ENCODE results near the gene PDSS2. TPM values are rescaled to one million over a fixed set of nuclear protein-coding genes. Genes with fewer than 3 reads are reported as not detected.

Gene PDSS2
- total RNA-seq, 1 donor from 2014 or later, result 12.4 TPM

DNA sequence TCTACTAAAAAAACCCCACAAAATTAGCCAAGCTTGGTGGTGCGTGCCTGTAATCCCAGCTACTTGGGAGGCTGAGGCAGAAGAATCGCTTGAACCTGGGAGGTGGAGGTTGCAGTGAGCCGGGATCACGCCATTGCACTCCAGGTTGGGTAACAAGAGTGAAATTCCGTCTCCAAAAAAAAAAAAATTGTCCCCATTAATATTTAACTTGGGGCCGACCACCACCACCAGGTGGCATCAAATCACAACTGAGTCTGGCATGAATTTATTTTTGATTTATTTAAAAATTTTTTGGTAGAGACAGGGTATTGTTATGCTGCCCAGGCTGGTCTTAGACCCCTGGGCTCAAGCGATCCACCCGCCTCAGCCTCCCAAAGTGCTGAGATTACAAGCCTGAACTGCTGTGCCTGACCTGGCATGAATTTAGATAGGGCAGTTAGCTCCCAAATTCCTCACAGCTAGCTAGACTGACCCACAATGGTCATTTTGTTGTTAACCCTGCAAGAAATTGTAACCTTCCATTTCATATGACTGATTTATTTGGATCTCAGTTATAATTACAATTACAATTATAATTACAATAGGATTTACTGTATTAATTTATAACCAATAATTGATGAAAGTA, 326.9 kb downstream of the PDSS2 start:
- Mint-ChIP-seq H3K9me3 (ENCODE audit: unreplicated experiment) (no peaks in the 10 kb centered on the region), H3K4me1 (ENCODE audit: unreplicated experiment) (peaks cover 1% of the 10 kb centered on the region), H3K27me3 (ENCODE audit: unreplicated experiment) (no peaks in the 10 kb centered on the region), H3K27ac (ENCODE audit: unreplicated experiment) (no peak overlapping the region), H3K36me3 (ENCODE audit: unreplicated experiment) (no peaks in the 10 kb centered on the region), H3K4me3 (ENCODE audit: unreplicated experiment) (no peak overlapping the region)
- no peak for DNase-seq (ENCODE audit: extremely low spot score, unreplicated experiment)
- TF ChIP-seq, protein P1, sequence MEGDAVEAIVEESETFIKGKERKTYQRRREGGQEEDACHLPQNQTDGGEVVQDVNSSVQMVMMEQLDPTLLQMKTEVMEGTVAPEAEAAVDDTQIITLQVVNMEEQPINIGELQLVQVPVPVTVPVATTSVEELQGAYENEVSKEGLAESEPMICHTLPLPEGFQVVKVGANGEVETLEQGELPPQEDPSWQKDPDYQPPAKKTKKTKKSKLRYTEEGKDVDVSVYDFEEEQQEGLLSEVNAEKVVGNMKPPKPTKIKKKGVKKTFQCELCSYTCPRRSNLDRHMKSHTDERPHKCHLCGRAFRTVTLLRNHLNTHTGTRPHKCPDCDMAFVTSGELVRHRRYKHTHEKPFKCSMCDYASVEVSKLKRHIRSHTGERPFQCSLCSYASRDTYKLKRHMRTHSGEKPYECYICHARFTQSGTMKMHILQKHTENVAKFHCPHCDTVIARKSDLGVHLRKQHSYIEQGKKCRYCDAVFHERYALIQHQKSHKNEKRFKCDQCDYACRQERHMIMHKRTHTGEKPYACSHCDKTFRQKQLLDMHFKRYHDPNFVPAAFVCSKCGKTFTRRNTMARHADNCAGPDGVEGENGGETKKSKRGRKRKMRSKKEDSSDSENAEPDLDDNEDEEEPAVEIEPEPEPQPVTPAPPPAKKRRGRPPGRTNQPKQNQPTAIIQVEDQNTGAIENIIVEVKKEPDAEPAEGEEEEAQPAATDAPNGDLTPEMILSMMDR (IDR thresholded peaks at IDR 0.05), result peak; percentile 70

DNA sequence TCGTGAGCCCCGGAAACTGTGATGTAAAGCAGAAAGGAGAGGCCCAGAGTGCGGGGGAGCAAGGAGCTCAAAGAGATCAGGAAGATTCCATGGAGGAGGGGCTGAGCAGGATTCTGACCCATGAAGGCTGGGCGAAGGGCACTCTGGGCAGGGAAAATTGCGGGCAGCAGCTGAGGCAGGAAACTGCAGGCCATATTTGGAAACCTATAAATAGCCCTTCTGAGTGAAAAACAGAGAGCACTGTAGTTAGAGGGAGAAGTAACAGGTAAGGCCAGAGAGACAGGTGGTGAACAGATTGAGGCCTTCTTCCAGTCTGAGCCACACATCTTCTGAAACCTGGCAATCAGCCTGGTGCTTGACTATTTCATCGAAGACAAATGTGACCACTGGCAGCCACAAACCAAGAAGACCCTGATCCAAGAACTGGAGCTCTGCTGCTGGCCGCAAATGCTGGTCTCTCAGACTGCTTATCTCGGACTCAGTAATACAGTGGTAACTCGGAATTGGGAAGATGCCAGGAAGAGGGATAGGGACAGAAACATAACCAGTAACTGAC, 329.9 kb downstream of the PDSS2 start:
- DNase-seq (ENCODE audit: extremely low spot score, unreplicated experiment), result no peak
- Mint-ChIP-seq H3K9me3 (ENCODE audit: unreplicated experiment) (no peaks in the 10 kb centered on the region), H3K4me3 (ENCODE audit: unreplicated experiment) (no peak overlapping the region), H3K36me3 (ENCODE audit: unreplicated experiment) (no peaks in the 10 kb centered on the region), H3K27me3 (ENCODE audit: unreplicated experiment) (no peaks in the 10 kb centered on the region), H3K4me1 (ENCODE audit: unreplicated experiment) (peaks cover 1% of the 10 kb centered on the region), H3K27ac (ENCODE audit: unreplicated experiment) (no peak overlapping the region)
- TF ChIP-seq, protein P1 (IDR thresholded peaks at IDR 0.05), result no peak

DNA sequence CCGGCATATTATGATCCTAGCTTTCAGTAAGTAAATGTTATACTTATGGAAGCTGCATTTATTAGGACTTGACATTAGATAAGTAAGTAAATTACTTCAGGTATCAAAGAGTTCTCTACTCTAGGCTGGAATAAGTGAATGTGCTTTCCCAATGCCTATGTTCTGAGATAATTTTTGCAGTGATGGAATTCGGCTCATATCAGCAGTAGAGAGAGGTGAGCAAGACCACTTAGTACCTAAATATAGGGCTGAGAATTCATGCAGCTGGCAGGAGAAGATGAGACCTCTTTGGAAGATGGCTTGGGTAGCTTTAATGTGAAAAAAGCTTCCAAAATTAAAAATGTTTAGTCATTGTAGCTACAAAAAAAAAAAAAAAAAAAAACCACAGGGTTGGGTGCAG, 330.8 kb downstream of the PDSS2 start:
- Mint-ChIP-seq H3K36me3 (ENCODE audit: unreplicated experiment) (no peaks in the 10 kb centered on the region), H3K4me3 (ENCODE audit: unreplicated experiment) (no peak overlapping the region), H3K27ac (ENCODE audit: unreplicated experiment) (no peak overlapping the region), H3K9me3 (ENCODE audit: unreplicated experiment) (no peaks in the 10 kb centered on the region), H3K4me1 (ENCODE audit: unreplicated experiment) (peaks cover 1% of the 10 kb centered on the region), H3K27me3 (ENCODE audit: unreplicated experiment) (no peaks in the 10 kb centered on the region)
- TF ChIP-seq, protein P1 (IDR thresholded peaks at IDR 0.05), result no peak
- DNase-seq (ENCODE audit: extremely low spot score, unreplicated experiment), result no peak

DNA sequence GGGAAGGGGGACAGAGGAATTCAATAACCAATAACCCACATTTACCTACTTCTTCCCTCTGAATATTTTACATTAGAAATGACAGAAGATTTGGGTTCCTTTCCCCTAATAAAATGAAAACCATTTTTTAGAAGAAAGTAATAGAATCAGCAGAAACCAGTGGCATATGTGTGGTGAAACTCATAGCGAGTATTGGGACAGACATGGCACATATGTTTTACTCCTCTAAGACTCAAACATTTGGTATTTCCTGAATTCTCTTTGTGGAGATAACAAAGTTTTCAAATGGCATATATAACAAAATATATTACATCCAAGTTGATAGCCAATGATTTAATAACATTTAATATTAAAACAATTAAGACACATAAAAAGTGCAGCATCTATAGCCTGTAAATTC, 331.2 kb downstream of the PDSS2 start:
- DNase-seq (ENCODE audit: extremely low spot score, unreplicated experiment), result no peak
- no peak overlapping the region for H3K27ac Mint-ChIP-seq (ENCODE audit: unreplicated experiment)

DNA sequence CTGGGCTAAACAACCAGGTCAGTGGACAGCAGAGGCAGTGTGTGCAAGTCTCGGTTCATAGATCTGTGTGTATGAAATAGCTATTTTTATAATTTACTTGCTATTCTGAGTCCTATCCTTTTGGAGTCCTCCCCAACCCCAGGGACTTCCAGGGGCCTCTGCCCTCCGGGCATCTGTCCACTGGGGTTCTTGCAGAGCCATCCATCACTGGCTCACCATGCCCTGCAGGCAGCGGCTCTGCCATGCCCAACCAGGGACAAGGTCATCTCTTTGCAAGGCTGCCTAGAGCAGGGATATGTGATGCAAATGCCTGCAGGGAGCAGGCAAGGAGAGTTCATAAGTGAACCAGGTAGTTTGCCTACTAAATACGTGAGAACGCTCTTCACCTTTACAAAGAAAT, 333.6 kb downstream of the PDSS2 start:
- no peaks in the 10 kb centered on the region for H3K9me3 Mint-ChIP-seq (ENCODE audit: unreplicated experiment)
- no peak for DNase-seq (ENCODE audit: extremely low spot score, unreplicated experiment)
- no peaks in the 10 kb centered on the region for H3K36me3 Mint-ChIP-seq (ENCODE audit: unreplicated experiment)
- H3K27me3 Mint-ChIP-seq (ENCODE audit: unreplicated experiment), result no peaks in the 10 kb centered on the region
- TF ChIP-seq, protein P1 (IDR thresholded peaks at IDR 0.05), result no peak
- no peak overlapping the region for H3K4me3 Mint-ChIP-seq (ENCODE audit: unreplicated experiment)
- H3K4me1 Mint-ChIP-seq (ENCODE audit: unreplicated experiment), result peaks cover 1% of the 10 kb centered on the region
- no peak overlapping the region for H3K27ac Mint-ChIP-seq (ENCODE audit: unreplicated experiment)

More for the DNA sequence above, 331.2 kb downstream of the PDSS2 start:
- H3K9me3 Mint-ChIP-seq (ENCODE audit: unreplicated experiment), result no peaks in the 10 kb centered on the region
- no peaks in the 10 kb centered on the region for H3K36me3 Mint-ChIP-seq (ENCODE audit: unreplicated experiment)
- no peaks in the 10 kb centered on the region for H3K27me3 Mint-ChIP-seq (ENCODE audit: unreplicated experiment)
- H3K4me3 Mint-ChIP-seq (ENCODE audit: unreplicated experiment), result no peak overlapping the region
- peaks cover 1% of the 10 kb centered on the region for H3K4me1 Mint-ChIP-seq (ENCODE audit: unreplicated experiment)
- TF ChIP-seq, protein P1 (IDR thresholded peaks at IDR 0.05), result no peak

Data from osteocyte (in vitro differentiated cells).